ENCODE results near the gene SMPD2.

Gene SMPD2

DNA sequence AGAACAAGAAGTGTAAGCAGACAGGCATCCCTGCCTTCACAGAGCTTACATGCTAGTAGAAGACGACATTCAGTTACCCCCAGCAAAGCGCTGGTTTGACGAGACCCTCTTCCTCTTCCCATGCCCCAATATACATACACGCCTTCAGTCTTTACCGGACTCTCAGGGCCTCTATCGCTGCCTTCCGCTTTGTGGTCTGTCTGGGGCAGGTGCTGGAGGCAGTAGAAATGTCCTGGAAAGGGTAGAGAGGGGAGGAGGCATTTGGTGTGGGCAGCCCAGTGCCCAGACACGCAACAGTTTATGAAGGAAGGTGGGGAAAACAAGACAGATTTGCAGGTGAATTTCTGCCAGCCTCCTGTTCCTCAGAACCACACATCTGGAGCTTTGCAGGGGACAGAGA, 6.0 kb downstream of the SMPD2 start:
- no peak for DNase-seq (ENCODE audit: low spot score)

DNA sequence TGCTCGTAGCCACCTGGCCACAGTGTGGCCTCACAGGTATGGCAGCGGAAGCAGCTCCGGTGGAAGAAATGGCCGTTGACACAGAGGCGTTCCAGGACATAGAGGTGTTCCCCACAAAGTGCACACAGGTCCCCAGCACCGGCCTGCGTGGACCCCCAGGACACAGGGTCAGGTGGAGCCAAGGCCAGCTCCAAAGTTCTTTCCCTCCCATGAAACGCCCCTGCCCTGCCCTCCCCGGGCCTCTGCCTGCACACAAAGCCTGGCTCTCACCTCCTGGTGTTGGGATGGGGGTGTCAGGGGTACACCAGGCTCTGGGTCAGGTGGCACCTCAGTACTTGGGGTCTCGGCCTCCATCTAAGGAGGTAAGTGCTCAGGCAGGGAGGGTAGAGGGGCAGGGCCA, 6.6 kb downstream of the SMPD2 start:
- no peak for DNase-seq (ENCODE audit: low spot score)

DNA sequence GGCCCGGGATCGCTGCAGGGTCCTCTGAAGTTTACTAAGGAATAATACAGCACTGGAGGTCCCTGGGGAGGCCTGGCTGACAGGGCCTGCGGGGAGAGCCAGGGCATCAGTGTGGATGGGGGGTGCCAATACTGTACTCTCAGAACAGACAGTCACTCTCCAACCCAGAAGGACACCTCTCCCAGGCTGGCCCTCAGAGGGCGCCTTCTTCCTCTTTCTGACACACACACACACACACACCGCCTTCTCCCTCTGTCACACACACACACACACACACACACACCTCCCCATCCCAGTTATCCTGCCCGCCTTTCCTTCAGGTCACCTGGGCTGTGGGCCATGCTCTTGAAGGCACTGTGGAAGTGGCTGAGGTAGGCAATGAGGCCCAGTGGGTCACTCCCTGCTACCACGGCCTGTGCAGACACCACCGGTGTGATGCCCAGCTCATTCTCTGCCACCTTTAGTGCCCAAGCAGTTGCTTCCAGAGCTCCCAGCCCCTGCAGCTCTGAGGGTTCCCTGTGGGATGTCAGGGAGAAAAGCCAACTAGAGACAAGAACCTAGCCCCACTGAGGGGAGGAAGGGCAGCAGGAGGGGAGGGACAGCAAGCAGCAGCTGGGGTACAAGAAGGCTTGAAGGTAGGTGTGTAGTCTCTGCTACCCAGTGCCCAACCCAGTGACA, 7.5 kb downstream of the SMPD2 start:
- DNase-seq (ENCODE audit: low spot score): no peak

DNA sequence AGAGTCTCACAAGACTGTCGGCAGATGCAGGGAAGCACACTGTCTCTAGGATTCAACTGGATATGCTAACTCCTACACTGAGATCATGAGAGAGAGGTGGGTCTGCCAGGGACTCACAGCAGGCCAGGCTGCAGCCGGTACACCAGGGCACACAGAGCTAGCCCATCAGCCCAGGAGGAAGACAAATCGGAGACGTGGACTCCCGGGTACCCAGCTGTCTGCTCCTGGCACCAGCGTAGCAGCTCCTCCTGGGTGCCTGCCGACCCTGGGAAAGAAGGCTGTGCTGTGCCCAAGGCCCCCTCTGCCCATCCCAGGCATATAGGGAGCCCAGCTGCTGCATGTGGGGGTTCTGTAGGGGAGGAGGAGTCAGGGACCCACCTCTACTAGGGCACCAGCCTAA, 8.1 kb downstream of the SMPD2 start:
- no peak for DNase-seq (ENCODE audit: low spot score)

DNA sequence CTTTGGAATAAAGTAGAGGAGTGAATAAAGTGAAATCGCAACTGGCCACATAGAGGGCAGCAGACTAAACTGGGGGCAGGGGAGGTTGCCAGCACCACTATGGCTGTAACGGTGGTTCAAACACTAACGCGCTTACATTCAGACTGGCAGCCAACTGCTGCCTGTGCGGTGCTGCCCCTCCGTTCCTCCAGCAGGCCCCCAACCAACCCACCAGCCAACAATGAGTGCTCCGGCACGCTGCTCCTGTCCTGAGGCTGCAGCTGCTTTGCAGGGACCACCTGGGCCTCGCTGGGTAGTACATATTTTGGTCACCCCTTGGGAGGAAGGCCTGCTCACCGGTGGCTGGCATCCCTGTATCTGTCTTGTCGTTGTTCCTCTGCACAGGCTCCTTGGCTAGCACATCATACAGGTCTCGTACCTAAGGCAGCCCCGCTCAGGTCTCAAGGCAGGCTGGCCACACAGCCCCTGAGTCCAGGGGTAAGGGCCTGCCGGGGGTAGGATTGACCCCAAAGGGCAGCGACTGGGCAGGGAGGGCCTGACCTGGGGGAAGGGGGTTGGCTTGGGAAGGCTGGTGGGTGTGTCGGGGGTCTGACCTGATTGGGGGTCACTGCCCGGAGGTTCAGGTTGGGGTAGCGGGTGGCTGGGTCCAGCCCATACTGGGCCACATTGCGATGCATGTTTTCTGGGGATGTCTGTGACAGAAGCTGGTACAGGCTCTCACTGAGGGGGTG, 8.7 kb downstream of the SMPD2 start:
- no peak for DNase-seq (ENCODE audit: low spot score)

DNA sequence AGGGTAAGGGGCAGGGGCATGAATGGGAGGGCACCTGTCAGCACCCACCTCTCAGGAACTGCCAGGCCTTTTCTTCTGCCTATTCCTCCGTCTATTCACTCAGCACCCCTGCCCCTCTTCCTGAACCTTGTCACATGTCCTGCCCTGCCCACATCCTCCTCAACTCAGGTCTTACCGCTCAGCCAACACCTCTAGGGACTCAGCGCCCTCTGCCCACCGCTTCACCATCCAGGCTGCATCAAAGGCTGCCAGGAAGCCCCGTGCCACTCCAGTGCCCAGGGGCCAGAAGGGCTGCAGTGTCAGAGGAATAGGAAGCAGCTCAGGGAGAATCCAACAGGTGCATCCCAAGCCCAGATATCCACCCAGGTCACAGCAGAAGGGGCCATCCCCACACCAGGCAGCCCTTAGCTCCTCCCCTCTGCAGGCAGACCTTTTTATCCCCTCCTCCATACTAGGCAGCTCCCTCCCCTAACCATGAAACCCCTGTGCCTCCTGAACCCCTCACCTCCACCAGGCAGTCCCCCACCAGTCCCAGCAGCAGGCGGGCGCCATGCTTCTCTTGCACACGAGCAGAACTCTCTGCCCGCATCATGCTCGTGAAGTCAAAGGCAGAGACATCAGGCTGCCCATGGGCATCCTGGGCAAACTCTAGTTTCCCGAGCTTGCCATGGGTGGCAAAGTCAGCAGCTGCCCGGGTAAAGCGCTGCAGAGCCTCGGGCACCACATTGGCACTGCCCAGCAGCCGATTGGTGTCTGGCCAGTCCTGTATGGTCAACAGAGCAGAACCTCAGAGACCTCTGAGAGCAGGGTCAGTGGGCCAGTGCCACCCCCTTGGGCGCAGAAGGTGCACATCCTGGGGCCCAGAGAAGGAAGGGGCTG, 9.5 kb downstream of the SMPD2 start:
- no peak for DNase-seq (ENCODE audit: low spot score)

DNA sequence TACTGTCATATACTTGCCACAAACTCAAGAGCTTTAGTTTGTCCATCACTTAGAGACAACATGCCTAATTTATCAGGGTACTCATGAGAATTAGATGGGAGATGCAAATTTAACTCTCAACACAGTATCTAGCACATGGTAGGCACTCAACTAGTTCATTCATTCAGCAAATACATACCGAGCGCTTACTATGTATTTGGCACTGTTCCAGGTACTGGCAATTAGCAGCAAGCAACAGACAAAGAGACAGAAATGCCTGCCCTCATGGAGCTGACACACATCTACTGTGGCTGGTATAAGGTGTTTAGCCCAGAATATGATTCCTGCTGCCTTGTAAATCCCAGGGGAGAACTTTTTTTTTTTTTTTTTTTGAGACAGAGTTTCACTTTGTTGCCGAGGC, 10.3 kb downstream of the SMPD2 start:
- DNase-seq (ENCODE audit: low spot score): no peak

DNA sequence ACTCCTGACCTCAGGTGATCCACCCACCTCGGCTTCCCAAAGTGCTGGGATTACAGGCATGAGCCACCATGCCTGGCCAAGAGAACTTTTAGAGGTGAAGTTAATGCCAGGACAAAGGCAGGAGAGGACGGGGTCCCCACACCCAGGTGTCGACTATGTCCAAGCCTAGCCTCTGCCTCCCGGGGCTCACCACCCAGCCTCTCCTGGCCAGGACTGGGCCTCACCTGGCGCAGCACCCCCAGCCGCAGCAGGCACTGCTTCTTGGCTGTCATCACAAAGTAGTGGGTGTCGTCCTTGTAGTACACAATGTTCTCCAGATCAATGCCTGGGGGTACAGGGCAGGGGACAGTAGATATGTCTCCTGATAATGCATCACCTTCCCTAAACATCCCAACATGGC, 10.9 kb downstream of the SMPD2 start:
- DNase-seq (ENCODE audit: low spot score): no peak

DNA sequence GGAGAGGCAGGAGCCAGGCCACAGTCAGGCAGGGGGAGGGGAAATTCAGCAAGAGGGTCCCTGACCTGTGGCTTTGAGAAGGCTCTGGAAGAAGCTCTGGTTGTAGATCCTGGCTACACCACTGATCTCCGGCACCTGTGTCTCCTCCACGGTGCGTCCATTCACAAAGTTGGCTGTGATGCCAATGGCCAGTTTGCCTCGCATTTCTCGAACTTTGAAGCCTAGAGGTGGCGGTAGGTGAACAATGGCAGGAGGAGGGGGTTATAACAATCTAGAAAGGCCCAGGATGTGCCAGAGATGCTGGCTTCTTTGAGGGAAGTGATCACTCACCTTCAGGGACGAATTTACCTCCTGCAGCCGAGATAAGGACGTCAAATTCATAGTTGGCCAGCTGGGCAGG, 11.7 kb downstream of the SMPD2 start:
- DNase-seq (ENCODE audit: low spot score): no peak

DNA sequence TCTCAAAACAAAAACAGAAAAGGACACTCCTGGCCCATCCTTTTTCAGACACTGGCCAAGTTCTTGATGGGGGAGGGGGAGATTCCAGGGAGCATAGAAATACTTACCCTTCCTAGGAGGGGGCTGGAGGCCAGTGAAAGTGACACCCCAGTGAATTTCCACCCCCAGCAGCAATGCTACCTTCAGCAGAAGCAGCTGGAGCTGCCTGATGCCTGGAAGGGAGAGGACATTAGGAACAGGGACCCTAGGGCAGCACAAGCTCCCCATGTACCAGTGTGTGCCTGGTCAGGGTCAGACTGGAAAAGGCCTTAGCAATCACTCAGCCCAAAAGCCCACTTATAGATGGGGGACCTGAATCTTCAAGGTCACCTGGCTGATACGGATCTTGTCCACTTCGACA, 12.6 kb downstream of the SMPD2 start:
- DNase-seq (ENCODE audit: low spot score): no peak

DNA sequence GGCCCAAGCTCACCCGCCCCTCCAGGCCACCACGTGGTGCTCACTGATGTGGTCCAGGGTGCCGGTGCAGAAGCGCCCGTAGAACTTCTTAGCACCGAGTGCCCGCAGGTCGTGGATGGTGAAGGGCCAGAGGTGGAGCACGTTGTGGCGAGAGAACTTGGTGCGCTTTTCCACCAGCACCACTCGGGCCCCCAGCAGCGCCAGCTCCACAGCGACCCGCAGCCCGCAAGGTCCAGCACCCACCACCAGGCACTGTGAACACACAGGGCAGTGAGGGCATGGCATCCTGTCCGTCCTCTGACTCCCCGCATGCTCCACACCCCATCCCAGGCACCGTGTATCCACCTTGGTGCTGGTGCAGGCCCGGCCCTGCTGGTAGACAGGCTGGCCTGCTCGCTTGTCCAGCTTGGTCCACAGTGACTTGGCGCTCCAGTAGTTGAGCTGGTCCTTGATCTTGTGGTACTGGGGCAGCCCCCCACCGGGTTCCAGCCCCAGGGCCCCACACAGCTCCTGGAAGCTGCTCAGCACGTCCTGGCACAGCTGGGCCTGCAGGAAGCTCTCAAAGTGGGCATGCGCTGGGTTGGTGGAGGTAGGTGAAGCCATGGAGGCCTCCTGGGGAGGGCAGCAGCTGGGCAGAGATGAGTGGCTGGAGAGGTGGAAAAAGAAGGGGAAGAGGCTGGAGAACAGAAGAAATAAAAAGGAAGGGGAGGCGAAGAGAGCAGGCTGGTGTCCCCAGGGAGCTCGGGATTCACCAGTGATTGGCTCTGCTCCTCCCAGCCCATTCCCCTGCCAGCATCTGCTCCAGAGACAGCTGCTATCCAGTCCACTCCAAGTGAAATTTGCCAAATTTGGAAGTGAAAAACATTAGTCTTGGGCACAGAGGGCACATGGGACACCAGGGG, 13.3 kb downstream of the SMPD2 start:
- no peak for DNase-seq (ENCODE audit: low spot score)

DNA sequence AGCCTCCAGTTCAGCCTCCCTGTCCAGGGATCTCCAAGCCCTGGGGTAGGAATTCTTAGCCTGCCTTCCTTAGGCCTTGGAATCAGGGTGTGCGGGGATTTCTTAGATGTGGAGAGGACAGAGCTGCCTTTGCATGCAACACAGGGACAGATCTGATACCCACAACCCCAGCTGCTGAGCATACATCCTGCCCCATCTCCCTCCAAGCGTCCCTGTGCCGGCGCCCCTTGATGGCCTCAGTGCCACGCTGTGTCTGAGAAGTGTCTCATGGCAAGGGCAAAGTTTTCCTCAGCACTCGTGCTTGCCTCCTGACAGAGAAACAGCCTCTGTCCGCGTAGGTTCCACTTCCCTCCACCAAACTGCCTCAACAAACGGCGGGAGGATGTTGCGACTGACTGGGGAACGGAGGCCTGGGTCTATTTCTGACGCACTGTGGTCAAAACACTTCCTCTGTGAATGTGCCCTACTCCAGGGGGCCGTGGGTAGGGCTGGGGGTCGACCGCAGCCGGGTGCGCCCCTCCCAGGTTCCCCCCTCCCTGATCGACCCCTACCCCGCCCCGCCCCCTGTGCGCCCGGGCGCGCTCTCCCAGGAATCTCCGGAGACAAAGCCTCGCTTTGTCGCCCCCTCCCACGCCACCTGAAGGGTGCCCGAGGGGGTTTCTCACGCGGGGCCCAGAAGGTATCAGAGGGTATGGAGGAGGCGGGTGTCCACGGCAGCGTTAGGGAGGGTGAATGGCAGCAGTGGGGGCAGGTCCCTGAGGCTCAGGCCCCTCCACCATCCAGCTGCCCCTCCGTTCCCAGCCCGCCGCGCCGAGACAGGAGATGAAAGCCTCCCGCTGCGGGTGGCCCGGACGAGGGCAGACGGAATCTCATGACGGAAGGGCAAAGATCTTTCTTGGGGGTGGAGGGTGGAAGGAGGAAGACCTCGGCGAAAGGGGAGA, 14.2 kb downstream of the SMPD2 start:
- no peak for DNase-seq (ENCODE audit: low spot score)

DNA sequence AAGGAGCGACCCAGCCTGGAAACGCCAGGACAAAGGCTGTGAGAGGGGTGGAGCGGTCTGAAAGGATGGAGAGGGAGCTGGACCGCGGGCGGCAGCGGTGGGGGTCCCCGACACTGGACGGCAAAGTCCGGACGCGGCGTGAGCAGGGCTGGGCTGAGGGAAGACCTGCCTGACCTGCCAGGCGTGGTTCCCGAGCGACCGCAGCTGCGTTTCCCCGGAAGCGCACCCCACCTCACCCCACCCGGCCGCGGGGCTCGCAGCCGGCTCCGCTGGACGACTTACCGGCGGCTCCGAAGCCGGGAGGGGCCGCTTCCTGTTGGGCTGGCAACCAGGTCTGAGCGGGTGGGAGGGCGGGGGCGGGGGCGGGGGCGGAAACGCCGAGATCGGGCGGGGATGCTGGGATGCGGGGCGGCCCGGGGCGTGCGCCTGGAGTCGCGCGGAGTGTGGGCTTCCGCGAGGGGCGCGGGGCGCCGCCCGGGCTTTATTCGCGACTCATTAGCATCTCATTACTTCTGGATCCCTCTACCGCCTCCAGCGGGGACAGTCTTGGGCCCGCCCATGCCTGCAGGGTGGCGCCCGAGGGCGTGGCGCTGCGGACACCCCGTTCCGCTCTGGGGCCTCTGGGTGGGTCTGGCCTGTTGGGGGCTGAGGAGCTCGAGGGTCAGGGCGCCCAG, 15.1 kb downstream of the SMPD2 start, which contains the start of gene MICAL1:
Gene MICAL1, minus strand, starts transcription at position 336 of the 674 bp plus-strand sequence. CDS start 1,576 bp downstream, outside the sequence.
- DNase-seq (ENCODE audit: low spot score): peak; percentile 59

DNA sequence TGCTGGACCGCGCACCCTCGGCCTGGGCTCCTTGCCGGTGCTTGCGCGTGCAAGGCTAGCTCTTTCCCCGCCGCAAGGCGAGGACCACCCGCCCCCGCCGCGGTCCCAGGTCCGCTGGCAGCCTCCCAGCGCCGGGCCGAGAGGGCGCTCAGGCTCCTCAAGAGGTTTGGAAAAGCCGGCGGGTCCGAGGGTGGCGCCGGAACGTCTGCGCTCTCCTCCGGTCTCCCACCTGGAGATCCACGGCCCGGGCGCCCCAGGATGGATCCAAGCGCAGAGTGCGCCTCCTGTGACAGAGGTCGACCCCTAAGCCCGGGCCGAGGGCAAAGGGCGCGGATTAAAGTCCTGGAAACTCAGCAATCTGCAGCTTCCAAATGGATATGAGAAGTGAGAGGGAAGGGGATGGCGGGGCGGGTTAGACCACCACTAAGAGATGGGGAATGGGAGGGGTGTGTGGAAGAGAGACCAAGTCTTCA, 15.6 kb downstream of the SMPD2 start:
- DNase-seq (ENCODE audit: low spot score): no peak

DNA sequence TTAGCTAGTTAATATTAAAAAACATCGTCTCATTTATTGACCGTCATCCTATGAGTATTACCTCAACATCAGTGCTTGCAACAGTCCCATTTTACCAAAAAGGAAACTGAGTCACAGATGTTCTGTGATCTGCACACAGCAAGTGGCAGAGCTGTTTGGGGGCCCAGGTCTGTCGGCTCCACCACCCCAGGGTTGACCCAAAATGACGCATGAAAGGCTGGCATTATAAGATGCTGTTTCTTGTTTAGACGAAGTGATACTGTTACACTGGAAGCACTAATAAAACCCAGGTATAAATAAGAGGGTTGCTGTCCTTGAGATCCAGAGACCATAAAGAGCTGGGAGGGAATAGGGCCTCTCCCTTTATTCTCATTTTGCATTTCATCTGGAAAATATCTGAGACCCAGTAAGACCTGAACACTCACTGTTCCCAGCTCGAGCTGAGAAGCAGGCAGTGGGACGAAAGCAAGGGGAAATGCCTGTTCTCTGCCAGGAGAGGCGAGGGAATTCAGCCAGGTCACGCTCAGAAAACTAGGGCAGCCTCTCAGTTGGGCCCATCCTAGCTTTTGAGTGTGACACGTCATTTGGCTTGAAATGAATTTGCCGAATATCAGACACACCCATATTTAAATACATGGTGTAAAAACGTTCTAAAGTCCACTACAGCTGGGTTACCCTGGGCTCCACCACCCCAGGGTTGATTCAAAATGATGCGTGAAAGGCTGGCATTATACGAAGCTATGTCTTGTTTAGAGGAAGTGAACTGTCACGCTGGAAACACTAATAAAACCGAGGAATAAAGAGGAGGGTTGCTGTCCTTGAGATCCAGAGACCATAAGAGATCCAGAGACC, 16.4 kb downstream of the SMPD2 start:
- no peak for DNase-seq (ENCODE audit: low spot score)

DNA sequence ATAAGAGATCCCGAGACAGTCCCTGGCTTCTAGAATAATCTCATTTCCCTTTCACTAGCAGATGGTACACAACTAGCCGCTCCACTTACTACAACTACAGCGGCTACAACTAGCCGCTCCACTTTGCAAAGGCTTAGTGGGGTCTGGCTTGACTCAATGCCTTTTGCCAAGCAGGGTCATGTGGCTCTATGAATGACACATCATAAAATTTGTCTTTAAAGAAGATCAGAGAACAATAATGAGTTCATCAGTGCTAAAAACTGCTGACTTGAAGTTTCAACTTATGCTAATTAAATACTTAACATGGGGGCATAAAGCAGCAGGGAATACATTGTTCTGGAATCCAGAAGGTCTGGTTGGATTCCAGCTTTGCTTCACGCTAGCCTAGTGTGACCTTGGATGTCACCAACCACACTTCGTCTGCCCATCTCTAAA, 17.1 kb downstream of the SMPD2 start:
- no peak for DNase-seq (ENCODE audit: low spot score)

DNA sequence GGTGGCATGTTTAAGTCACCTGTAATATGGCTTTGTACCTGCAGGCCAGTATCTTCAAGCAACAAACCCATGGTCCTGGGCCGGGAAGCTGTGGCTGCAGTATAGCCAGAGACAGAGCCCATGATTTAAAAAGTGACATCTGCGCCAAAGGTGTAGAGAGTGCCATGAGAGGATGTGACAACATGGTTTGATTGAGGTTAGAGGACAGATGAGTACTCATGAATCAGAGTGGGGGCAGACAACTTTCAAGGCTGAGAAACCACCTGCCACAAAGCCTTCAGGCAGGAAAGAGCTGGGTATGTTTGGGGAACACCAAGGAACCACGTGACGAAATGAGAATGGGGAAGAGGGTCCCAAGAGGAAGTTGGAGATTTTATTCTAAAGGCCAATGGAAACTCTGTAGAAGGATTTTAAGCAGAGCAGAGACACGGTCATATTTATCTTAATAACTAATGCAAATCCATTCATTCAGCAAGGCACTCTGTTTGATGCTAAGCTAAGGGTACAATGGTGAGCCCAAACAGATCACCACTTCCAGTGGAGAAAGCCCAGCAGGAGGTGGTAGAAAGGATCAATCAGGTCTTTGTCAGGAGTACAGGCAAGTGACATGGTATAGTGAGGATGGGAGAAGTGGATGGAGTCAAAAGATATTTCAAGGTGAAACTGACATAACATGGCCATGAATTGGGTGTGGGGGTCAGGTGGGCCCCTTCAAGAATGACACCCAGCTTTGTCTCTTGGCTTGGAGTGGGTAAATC, 18.4 kb downstream of the SMPD2 start:
- no peak for DNase-seq (ENCODE audit: low spot score)

DNA sequence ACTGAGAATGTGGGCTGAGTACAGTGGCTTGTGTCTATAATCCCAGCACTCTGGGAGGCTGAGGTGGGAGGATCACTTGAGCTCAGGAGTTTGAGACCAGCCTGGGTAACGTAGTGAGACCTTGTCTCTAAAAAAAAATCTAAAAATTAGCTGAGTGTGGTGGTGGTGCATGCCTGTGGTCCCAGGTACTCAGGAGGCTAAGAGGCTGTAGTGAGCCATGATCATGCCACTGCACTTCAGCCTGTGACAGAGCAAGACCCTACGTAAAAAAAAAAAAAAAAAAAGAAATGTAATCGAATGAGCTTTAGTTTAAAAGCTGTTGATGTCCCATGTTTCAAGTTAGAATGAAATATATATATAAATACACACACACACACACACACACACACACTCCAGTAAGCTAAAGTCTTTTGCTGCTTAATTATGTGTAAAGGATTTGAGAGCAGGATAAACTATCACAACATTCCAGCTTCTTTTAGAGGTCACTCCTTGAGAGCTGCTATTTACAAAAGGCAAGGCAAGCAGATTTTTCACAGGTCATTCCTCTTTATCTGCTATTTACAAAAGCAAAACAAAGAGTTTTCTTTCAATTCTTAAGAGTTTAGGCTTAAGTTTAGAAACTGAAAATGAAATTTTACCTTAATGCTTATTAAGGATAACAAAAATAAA, 19.8 kb downstream of the SMPD2 start:
- DNase-seq (ENCODE audit: low spot score): no peak
